ENCODE data around the gene MATN1.

Gene MATN1

DNA sequence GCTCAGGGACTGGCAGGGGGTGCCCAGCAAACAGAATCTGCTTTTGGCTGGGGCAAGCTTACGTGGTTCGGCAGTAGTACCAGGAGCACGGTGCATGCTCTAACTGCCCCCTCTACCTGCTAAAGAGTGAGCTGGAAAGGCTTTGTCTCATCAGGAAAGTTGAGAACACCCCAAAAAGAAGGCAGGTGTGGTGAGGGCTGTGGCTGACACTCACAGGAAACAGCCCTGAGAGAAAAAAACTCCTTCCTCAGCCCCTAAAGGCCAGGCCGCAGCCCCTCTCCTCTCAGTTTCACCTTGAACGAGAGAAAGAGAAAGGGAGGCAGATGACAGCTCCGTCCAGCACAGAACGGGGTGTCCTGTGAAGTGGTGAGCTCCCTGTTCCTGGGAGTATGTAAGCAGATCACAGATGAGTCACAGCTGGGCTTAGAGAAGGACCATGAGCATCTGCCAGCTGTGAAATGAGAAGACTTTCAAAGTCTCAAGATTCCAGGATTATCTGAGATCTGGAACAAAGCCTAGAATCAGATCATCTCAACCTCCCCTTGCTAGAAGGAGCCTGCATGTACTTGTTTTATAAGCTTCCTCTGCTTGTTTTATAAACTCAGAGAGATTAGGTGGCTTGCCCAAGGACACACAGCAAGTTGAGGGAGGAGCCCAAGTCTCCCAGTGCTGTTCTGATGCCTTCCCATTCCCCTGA, 20.8 kb upstream of the MATN1 start:
- DNase-seq, result peak; percentile 45

GRCh38 chr1:30743584-30744059, 20.2 kb upstream of the MATN1 start:
- DNase-seq, result peak; percentile 70

DNA sequence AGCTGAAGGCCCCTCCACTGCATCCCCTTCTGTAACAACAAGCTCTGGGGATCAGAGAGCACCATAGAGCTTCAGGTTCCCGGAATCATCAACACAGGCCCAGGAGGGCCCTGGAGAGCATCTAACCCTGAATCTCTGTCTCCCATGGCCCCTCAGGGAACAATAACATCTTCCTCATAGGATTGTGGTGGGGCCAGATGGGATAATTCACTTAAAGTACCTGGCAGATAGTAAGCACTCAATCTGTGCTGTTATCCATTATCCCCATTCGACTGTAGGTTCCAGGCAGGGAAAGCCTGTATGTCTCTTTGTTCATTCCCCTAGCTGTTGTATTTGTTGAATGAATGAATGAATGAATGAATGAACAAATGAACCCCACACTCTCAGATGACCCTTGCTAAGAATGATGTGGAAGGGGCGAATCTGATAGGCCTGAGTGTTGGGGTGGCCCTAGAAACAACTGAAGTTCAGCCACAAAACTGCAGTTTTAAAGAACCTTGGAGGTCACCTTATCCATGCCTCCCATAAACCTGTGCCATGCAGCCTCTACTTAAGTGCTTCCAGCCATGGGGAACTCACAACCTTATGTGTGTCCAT, 19.7 kb upstream of the MATN1 start:
- DNase-seq, result no peak

DNA sequence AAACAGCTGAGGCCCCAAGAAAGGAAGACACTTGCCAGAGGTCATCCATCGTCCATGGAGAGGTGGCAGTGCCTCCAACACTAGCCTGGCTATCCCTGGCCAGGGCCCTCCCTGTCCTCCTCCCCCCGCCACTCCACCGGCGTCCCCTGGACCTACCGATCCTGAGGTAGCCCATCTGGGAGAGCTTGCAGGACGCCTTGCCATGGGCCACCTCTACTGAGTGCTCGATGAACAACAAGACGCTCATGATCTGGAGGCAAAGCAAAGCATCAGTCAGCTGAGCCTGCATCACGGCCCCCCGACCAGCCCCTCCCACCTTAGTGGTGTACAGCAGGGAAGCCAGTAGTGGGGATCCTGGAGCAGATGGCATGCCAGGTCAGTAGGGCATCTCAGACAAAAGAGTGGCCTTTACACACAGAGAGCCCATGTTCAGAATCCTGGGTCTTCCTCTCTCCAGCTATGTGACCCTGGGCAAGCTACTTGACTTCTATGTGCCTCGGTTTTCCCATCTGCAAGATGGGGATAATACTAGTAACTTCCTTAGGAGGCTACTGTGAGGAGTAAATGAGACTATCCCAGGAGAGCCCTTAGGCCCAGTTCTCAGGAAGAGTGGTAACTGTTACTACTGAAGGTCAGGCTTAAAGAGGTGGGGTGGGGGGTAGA, 19.0 kb upstream of the MATN1 start:
- DNase-seq, result no peak

- no peak for DNase-seq
Measured at GRCh38 chr1:30741239-30741894, 18.0 kb upstream of the MATN1 start.

GRCh38 chr1:30740251-30741238, 17.2 kb upstream of the MATN1 start:
- DNase-seq, result no peak

- no peak for DNase-seq
Measured at GRCh38 chr1:30739601-30740000, 16.2 kb upstream of the MATN1 start.

DNA sequence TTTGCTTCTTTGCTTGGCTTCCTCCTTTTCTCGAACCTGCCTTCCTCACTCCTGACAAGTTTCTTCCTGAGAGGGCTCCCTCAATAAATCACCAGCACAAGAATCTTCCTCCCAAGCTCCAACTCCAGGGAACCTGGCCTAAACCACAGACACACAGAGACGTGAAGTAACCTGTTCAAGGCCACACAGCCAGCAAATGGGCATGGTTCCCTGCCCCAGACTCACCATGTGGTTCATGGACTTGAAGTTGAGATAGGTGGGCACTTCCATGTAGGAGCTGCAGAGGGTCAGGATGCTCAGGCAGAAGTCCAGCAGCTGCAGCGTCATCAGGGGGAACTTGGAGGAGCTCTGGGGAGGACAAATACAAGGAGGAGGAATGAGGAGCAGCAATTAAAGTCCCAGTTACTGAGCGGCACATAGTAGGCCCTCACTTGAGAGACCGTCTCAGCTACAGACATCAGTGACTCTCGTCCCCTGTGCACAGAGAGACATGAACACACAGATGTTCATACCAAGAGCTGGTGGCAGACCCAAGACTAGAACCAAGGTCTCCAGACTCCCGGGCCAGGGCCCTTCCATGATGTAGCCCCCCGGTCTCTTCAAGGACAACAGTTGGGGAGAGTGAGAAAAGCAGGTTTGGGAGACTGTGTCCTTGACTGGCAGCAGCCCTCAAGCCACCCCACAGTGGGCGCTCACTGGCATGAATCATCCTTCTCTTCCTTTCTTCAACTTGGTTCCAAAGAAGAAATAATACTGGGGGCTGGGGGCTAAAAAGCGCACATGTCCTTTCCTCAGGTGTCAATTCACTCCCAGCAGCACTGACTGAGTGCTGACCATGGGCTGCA, 15.6 kb upstream of the MATN1 start:
- DNase-seq, result no peak

DNA sequence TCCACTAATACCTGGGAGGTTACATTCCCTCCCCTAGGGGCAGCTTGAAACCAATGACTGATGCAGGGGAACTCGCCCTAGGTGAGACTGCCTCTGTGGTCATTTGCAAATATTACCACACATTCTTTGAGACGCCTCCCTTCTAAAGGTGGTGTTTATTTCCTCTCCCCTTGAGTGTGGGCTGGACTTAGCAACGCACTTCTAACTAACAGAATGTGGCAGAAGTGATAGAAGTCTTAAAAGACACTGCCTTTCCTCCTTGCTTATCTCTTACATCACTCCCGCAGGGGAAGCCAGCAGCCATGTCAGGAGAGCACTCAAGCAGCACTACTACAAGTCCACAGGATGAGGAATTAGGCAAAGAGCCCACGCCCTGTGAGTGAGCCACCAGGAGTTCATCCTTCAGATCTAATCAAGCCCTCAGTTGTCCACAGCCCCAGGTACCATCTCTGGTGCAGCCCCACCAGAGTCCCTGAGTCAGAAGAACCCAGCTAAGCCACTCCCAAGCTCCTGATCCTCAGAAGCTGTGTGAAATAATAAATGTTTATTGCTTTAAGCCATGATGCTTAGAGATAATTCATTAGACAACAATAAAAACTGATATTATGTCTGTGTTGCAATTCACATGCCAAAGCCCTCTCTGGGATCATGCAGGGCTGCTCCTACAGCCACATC, 14.8 kb upstream of the MATN1 start:
- DNase-seq, result no peak

DNA sequence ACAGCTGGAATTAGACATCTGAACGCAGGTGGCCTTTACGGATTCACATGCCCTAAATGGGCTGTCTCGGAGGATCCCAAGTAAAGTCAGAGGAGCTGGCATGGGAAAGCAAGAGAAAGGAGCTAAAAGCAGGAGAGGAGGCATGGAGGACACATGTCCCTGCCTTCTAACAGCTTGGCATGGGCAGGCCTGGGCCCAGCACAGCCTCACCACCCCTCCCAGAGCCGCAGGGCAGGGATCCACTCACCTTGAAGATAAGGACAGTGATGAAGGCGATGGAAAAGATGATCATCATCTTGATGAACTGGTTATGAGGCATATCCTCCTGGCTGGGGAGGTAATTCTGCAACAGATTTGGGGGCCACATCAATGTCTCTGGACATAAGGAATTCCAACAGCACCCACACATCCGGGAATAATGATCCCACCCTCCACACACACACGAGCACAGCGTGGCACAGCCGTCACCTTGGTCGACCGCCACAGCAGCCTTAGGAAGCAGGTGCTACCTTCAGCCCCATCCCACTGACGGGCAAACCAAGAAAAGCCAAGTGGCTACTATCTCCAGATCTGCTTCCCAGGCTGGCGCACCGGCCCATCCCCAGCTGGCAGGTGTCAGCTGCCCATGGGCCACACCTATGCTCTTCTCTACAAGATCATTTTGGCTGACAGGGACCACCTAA, 14.1 kb upstream of the MATN1 start:
- DNase-seq, result no peak

- DNase-seq, result no peak
Measured at GRCh38 chr1:30735668-30736498, 12.5 kb upstream of the MATN1 start.

GRCh38 chr1:30735124-30735523, 11.7 kb upstream of the MATN1 start:
- no peak for DNase-seq

- DNase-seq, result no peak
Measured at GRCh38 chr1:30734580-30734979, 11.2 kb upstream of the MATN1 start.

DNA sequence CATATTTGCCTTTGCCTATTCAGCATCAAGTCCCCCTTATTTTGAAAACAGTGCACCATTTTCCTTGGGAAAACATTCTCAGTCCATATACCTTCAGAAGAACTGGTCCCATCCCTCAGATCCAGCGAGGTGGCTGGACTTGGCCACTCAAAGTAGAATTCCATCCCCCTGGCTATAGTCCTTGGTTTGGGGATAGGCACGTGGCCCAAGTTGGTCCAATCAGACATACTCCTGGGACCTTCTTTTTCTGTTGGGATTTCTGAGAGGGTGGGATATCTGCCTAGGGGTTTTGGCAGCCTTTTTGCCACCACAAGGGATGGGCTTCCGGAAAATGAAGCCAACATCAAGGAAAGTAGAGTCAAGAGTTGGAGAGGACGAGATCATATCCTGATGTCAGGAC, 10.7 kb upstream of the MATN1 start:
- no peak for DNase-seq

DNA sequence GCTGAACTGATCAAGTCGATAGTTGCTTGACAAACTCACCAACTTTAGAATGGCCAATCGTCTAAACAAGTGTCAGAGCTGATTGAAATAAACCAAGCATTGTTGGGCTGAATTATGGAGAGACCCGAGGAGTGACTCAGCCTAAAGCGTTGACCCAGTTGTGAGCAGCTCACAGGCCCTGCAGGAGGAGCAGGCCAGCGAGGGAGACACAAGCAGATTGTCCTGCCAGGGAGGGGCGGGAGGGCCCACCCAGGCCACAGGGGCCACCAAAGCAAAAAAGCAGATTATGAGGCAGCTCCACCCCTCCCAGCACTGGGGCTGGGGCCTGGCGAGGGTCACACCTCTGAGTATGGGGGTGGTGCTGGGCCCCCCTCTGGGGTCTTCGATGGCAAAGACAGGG, 10.1 kb upstream of the MATN1 start:
- DNase-seq, result no peak

GRCh38 chr1:30732277-30732996, 9.1 kb upstream of the MATN1 start:
- no peak for DNase-seq

- no peak for DNase-seq
Measured at GRCh38 chr1:30731806-30732276, 8.5 kb upstream of the MATN1 start.

DNA sequence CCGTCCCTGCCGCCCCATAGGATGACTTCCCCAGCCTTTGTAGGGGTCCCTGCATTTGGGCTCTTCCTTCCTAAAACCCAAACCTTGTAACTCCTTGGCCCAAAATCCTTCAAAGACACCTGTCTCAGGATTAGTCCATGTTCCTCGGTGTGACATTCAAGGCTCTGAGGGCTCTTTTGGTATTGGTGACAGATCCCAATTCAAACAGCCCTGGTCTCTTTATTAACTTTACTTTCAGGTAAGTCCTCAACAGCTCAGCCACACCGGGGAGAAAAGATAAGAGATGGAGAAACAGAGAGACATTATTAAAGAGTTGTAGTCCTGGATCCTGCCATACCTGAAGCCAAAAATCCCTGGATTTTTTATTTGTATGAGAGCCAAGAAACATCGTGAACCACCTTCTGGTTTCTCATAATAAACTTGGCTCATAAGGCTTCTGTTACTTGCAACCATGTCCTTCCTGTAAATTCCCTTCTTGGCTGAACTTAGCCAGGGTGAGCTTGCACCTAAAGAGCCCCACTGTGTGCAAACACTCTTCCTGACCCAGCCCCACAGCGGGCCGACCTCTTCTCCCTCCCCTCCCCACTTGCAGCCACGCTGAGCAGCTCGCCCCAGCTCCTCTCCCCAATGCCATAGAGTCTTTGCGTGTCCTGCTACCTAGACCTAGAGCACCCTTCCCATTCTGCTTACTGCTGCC, 7.9 kb upstream of the MATN1 start:
- DNase-seq, result no peak

Data from activated naive CD4-positive, alpha-beta T cell treated with Interleukin-2 at 50 U/mL for 16 hours (primary cell).